Stimulated activated CD4-positive, alpha-beta T cell treated with anti-CD3 and anti-CD28 coated beads, Interleukin-4, amount 100 ng/mL, for 24 hours (primary cell): ENCODE data around the gene LIME1.
"Not testable (repeated sequence)": the region's sequence is repeated elsewhere in the genome, so short reads cannot be mapped to it uniquely, and the experiment has no call there.

ENCODE experiments used
- DNase-seq: peaks from one replicate; pipeline ENCODE4 v3.0.0-alpha.2; 2020

LIME1 gene

GRCh38 chr20:63708301-63709148 lies 27.9 kb upstream of the LIME1 start:
- no peak for DNase-seq

GRCh38 chr20:63709149-63709527 lies 27.3 kb upstream of the LIME1 start:
- DNase-seq = no peak

- DNase-seq = no peak
These were observed 25.3 kb upstream of the LIME1 start for GRCh38 chr20:63711085-63711645.

- no peak for DNase-seq
These were observed 24.3 kb upstream of the LIME1 start for GRCh38 chr20:63712191-63712590.

- DNase-seq = no peak
These were observed 21.6 kb upstream of the LIME1 start for GRCh38 chr20:63714858-63715257.

- no peak for DNase-seq
These were observed 17.5 kb upstream of the LIME1 start for GRCh38 chr20:63718996-63719395.

GRCh38 chr20:63722967-63723622 lies 13.4 kb upstream of the LIME1 start:
- not testable (repeated sequence) for DNase-seq

GRCh38 chr20:63730189-63730733 lies 6.2 kb upstream of the LIME1 start:
- DNase-seq = not testable (repeated sequence)

- DNase-seq = no peak
These were observed 5.1 kb upstream of the LIME1 start for GRCh38 chr20:63731410-63731809.

GRCh38 chr20:63732118-63733095 lies 4.1 kb upstream of the LIME1 start:
- no peak for DNase-seq

GRCh38 chr20:63733117-63733516 lies 3.3 kb upstream of the LIME1 start:
- DNase-seq = no peak

- DNase-seq = no peak
These were observed 2.8 kb upstream of the LIME1 start for GRCh38 chr20:63733579-63734081.

- no peak for DNase-seq
These were observed 2.1 kb upstream of the LIME1 start for GRCh38 chr20:63734111-63734945.

GRCh38 chr20:63734946-63735858 lies 1.3 kb upstream of the LIME1 start:
- no peak for DNase-seq

- DNase-seq = peak; percentile 40
These were observed 630 bp downstream of the LIME1 start for GRCh38 chr20:63736893-63737694.

GRCh38 chr20:63737695-63737944 lies 1.2 kb downstream of the LIME1 start:
- DNase-seq = no peak

GRCh38 chr20:63737945-63738686 lies 1.7 kb downstream of the LIME1 start:
- DNase-seq = peak; percentile 35

- DNase-seq = no peak
These were observed 2.2 kb downstream of the LIME1 start for GRCh38 chr20:63738687-63739129.
